HTERT RPE-1 (cell line): ENCODE data around the gene SMYD4.
"Not testable (repeated sequence)": the region's sequence is repeated elsewhere in the genome, so short reads cannot be mapped to it uniquely, and the experiment has no call there.

Source experiments
- in situ Hi-C: fragments of 300-500 bp; cut with MboI; formaldehyde crosslinking; loops from 4 replicates; pipeline ENCODE4 v1.14.3; 2020; ENCODE audit warnings: low sequenced_read_pairs

Gene SMYD4

GRCh38 chr17:1829216-1829591 lies 498 bp downstream of the SMYD4 start:
- in situ Hi-C loops = no loop called here

GRCh38 chr17:1820528-1821252 lies 9.0 kb downstream of the SMYD4 start:
- in situ Hi-C loops = no loop called here

- in situ Hi-C loops = no loop called here
Observed at GRCh38 chr17:1813088-1813487, 16.6 kb downstream of the SMYD4 start.

GRCh38 chr17:1810450-1811103 lies 19.1 kb downstream of the SMYD4 start:
- in situ Hi-C loops = no loop called here

- in situ Hi-C loops = not testable (repeated sequence)
Observed at GRCh38 chr17:1809815-1810214, 19.9 kb downstream of the SMYD4 start.

GRCh38 chr17:1808644-1809043 lies 21.1 kb downstream of the SMYD4 start:
- in situ Hi-C loops = no loop called here

- in situ Hi-C loops = no loop called here
Observed at GRCh38 chr17:1807890-1808289, 21.8 kb downstream of the SMYD4 start.

GRCh38 chr17:1803280-1803679 lies 26.4 kb downstream of the SMYD4 start:
- in situ Hi-C loops = no loop called here

GRCh38 chr17:1802429-1802828 lies 27.3 kb downstream of the SMYD4 start:
- in situ Hi-C loops = no loop called here

GRCh38 chr17:1800712-1801111 lies 29.0 kb downstream of the SMYD4 start:
- in situ Hi-C loops = no loop called here

- in situ Hi-C loops = no loop called here
Observed at GRCh38 chr17:1800240-1800639, 29.5 kb downstream of the SMYD4 start.

GRCh38 chr17:1797846-1798245 lies 31.9 kb downstream of the SMYD4 start:
- in situ Hi-C loops = not testable (repeated sequence)

GRCh38 chr17:1797323-1797722 lies 32.4 kb downstream of the SMYD4 start:
- in situ Hi-C loops = no loop called here

GRCh38 chr17:1796800-1797199 lies 32.9 kb downstream of the SMYD4 start:
- in situ Hi-C loops = no loop called here

GRCh38 chr17:1793447-1793806 lies 36.3 kb downstream of the SMYD4 start:
- in situ Hi-C loops = no loop called here

GRCh38 chr17:1792495-1793446 lies 36.9 kb downstream of the SMYD4 start:
- in situ Hi-C loops = no loop called here

GRCh38 chr17:1789936-1790335 lies 39.8 kb downstream of the SMYD4 start:
- in situ Hi-C loops = no loop called here

GRCh38 chr17:1787301-1787902 lies 42.3 kb downstream of the SMYD4 start:
- in situ Hi-C loops = no loop called here

- in situ Hi-C loops = no loop called here
Observed at GRCh38 chr17:1786708-1787107, 43.0 kb downstream of the SMYD4 start.

- in situ Hi-C loops = no loop called here
Observed at GRCh38 chr17:1785930-1786329, 43.8 kb downstream of the SMYD4 start.
